Endodermal cell (in vitro differentiated cells): ENCODE measurements around the gene CLN6. TPM values are rescaled to one million over a fixed set of nuclear protein-coding genes. Genes with fewer than 3 reads are reported as not detected.
"Not testable (repeated sequence)": the region's sequence is repeated elsewhere in the genome, so short reads cannot be mapped to it uniquely, and the experiment has no call there.

ENCODE experiments used
- DNase-seq: peaks from one replicate; pipeline ENCODE4 v3.0.0-alpha.2; 2017
- H3K27ac ChIP-seq: 2 replicates; pipeline ENCODE4 v1.5.1; 2013; ENCODE audit warnings: mild to moderate bottlenecking, low read depth, low read length, moderate library complexity
- H3K27me3 ChIP-seq: 2 replicates; pipeline ENCODE4 v1.6.1; 2013; ENCODE audit warnings: mild to moderate bottlenecking, low read length, moderate library complexity; ENCODE audit not compliant: insufficient read depth, control insufficient read depth, poor library complexity, severe bottlenecking
- H3K36me3 ChIP-seq: 2 replicates; pipeline ENCODE4 v1.7.0; 2013; ENCODE audit warnings: mild to moderate bottlenecking, low read length, moderate library complexity; ENCODE audit not compliant: control insufficient read depth, insufficient read depth
- H3K4me1 ChIP-seq: one replicate; pipeline ENCODE4 v1.7.0; 2013; ENCODE audit warnings: low read length; ENCODE audit not compliant: control insufficient read depth, insufficient read depth
- H3K4me3 ChIP-seq: 2 replicates; pipeline ENCODE4 v1.5.1; 2013; ENCODE audit warnings: mild to moderate bottlenecking, low read length, moderate library complexity
- H3K9ac ChIP-seq: 2 replicates; pipeline ENCODE4 v1.6.1; 2013; ENCODE audit warnings: mild to moderate bottlenecking, low read length, moderate library complexity; ENCODE audit not compliant: poor library complexity, severe bottlenecking; ENCODE audit errors: extremely low read depth
- H3K9me3 ChIP-seq: 2 replicates; pipeline ENCODE4 v1.6.1; 2013; ENCODE audit warnings: mild to moderate bottlenecking, low read length, moderate library complexity; ENCODE audit not compliant: control insufficient read depth
- H3K27ac Mint-ChIP-seq: 2 replicates; pipeline ENCODE4 v1.8.0; 2020; ENCODE audit warnings: mixed read lengths
- H3K27me3 Mint-ChIP-seq: 2 replicates; pipeline ENCODE4 v1.8.0; 2021; ENCODE audit warnings: mild to moderate bottlenecking, mixed read lengths; ENCODE audit not compliant: insufficient read depth
- H3K36me3 Mint-ChIP-seq: 2 replicates; pipeline ENCODE4 v1.8.0; 2020; ENCODE audit warnings: low read depth, mixed read lengths
- H3K4me1 Mint-ChIP-seq: 2 replicates; pipeline ENCODE4 v1.8.0; 2020; ENCODE audit warnings: mixed read lengths
- H3K4me3 Mint-ChIP-seq: 2 replicates; pipeline ENCODE4 v1.8.0; 2020; ENCODE audit warnings: mild to moderate bottlenecking, moderate library complexity, mixed read lengths
- H3K9me3 Mint-ChIP-seq: 2 replicates; pipeline ENCODE4 v1.8.0; 2020; ENCODE audit warnings: mild to moderate bottlenecking, mixed read lengths
- CTCF ChIP-seq: fragments of 200-600 bp; sonication (generic); conservative IDR thresholded peaks from 2 replicates; pipeline ENCODE4 v1.5.0; 2021; ENCODE audit warnings: antibody characterized with exemption, mild to moderate bottlenecking
- WGBS, 2 experiments: methylation state at CpG; one replicate each; pipeline versions ENCODE4 v1.1.5 to v1.1.7; 2013; ENCODE audit warnings: missing lambda C conversion rate in 2 of 2, mixed read lengths in 1 of 2; ENCODE audit not compliant: insufficient coverage in 1 of 2, insufficient read length in 1 of 2; 5-methylcytosine and 5-hydroxymethylcytosine counted together
- total RNA-seq, 2 donors: library from RNA; stranded (reverse); fragmentation: NEBNext Ultra II Directional in 1 of 2; extraction: Animal tissue kit (Norgen Biotek cat#: 25700) in 1 of 2; gene quantifications; 2 replicates in 1 of 2; 3 replicates in 1 of 2; pipeline ENCODE4 v1.2.1, GENCODE V29; 2021

Gene CLN6
- total RNA-seq, 2 donors from 2014 or later: 51.6 to 59.6 TPM

- no peak for DNase-seq
- H3K4me3 Mint-ChIP-seq: peak overlapping the region; percentile 69
- Histone ChIP-seq H3K9ac (no peak overlapping the region), H3K27ac (no peak overlapping the region), H3K9me3 (peaks cover 11% of the 10 kb centered on the region), H3K4me3 (peak overlapping the region; percentile 88), H3K4me1 (no peaks in the 10 kb centered on the region), H3K36me3 (peaks cover 8% of the 10 kb centered on the region), H3K27me3 (no peaks in the 10 kb centered on the region)
- H3K36me3 Mint-ChIP-seq: peaks cover 16% of the 10 kb centered on the region
- 92 to 95% methylated on average over 4 to 9 of the region's 9 CpGs for WGBS, 2 experiments
- H3K27me3 Mint-ChIP-seq: peaks cover 13% of the 10 kb centered on the region
- H3K4me1 Mint-ChIP-seq: peaks cover 18% of the 10 kb centered on the region
- TF ChIP-seq CTCF: no peak
- H3K9me3 Mint-ChIP-seq: peaks cover 16% of the 10 kb centered on the region
- no peak overlapping the region for H3K27ac Mint-ChIP-seq
Observed at GRCh38 chr15:68227643-68228142, 1.8 kb downstream of the CLN6 start.

- H3K36me3 ChIP-seq, DNase-seq, H3K27ac Mint-ChIP-seq, H3K4me3 Mint-ChIP-seq, H3K27me3 Mint-ChIP-seq, H3K9ac ChIP-seq, H3K27ac ChIP-seq, H3K4me1 ChIP-seq, H3K4me3 ChIP-seq, H3K27me3 ChIP-seq: not testable (repeated sequence)
- H3K9me3 Mint-ChIP-seq: peaks cover 33% of the 10 kb centered on the region
- peaks cover 18% of the 10 kb centered on the region for H3K4me1 Mint-ChIP-seq
- WGBS, 2 experiments: 98 to 100% methylated on average over 4 of the region's 4 CpGs
- H3K9me3 ChIP-seq: peaks cover 11% of the 10 kb centered on the region
- H3K36me3 Mint-ChIP-seq: peaks cover 28% of the 10 kb centered on the region
Observed at GRCh38 chr15:68225442-68225841, 4.1 kb downstream of the CLN6 start.

- Mint-ChIP-seq H3K36me3 (peaks cover 35% of the 10 kb centered on the region), H3K4me1 (peaks cover 13% of the 10 kb centered on the region), H3K4me3 (no peak overlapping the region), H3K9me3 (peaks cover 39% of the 10 kb centered on the region), H3K27ac (no peak overlapping the region), H3K27me3 (peaks cover under 1% of the 10 kb centered on the region)
- H3K9me3 ChIP-seq: peaks cover 19% of the 10 kb centered on the region
- H3K27me3 ChIP-seq: no peaks in the 10 kb centered on the region
- TF ChIP-seq CTCF: no peak
- H3K4me1 ChIP-seq: no peaks in the 10 kb centered on the region
- no peak overlapping the region for H3K27ac ChIP-seq
- no peak for DNase-seq
- H3K9ac ChIP-seq: no peak overlapping the region
- peaks cover 13% of the 10 kb centered on the region for H3K36me3 ChIP-seq
- H3K4me3 ChIP-seq: no peak overlapping the region
- WGBS, 2 experiments: 95 to 100% methylated on average over 1 to 3 of the region's 3 CpGs
Observed at GRCh38 chr15:68224546-68225250, 4.8 kb downstream of the CLN6 start.
